Anterior cingulate cortex (tissue), 58 donors: ENCODE results near the gene ALG12.
"Not testable (repeated sequence)": the region's sequence is repeated elsewhere in the genome, so short reads cannot be mapped to it uniquely, and the experiment has no call there.

Experiments
- DNase-seq, 58 donors: peaks; one replicate each; lab custom pipeline; 2025; lab: John Stamatoyannopoulos, UW

Gene ALG12

DNA sequence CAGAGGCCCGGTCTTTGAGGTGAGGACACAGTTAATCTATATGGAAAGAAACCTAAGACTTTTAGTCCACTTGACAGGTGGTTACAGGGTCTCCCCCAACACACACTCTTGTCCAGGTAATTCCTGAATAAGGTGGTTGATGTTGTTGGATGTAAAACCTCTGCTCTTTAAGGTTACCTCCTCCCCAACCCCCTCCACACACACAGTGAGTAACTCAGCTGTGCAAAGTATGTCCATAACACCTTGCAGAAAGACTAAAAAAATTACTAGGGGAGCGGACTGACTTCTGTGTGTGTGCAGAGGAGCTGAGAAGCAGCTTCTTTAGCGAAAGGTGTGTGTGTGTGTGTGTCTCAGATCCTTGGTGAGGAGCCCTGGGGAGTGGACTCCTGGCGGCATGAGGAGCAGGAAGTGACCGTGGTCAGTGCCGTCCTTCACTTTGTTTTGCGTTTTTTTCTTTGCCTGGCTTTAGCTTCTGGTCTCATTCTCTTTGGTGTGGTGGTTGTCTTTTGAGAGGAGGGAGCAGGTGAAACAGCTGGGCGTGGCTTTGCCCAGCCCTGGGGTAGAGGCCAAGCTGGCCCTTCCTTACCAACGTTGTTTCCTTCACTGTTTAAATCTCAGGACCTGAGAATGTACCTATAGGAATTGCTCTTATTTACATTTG lies 62.9 kb downstream of the ALG12 start:
- DNase-seq: peak in 1 of 58 donors; percentile 3

DNA sequence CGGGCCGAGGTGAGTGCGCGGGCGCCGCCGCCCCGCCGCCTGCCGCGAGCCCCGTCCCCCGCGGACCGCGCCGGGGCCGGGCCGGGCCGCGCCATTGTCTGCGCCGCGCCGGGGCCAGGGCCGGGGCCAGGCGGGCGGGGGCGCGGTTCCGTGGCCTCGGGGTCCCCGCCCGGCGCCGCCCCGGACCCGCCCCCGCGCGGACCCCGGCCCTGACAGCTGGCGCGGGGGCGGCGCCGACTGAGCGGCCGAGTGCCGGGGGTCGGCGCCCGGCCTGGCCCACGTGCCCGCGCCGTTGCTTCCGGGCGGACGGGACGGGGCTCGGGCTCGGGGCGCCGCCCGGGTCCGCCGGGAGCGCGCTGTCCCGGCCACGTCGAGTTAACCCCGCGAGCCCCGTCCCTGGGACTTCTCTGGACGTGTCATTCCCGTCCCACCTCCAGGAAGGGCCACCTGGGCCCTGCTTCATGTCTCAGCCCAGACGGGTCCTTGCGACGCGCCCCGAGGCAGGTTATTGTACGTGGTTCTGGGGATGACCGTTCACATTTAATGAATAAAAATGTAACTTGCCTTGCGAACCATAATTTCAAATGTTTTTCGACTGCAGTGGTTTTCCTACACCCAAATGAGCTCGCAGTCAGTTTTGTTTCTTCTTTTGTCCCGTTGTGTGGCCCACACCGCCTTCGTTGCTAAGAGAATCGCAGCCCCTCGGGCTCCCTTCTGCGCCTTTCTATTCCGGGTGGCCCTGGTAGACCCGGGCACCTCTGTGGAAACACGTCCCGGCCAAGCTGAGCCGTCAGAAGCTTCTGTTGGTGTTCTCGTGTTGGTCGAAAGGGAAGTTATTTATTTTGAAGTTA lies 64.0 kb downstream of the ALG12 start:
- peak in 9 of 58 donors; percentile 10 to 41 (median 23) for DNase-seq

DNA sequence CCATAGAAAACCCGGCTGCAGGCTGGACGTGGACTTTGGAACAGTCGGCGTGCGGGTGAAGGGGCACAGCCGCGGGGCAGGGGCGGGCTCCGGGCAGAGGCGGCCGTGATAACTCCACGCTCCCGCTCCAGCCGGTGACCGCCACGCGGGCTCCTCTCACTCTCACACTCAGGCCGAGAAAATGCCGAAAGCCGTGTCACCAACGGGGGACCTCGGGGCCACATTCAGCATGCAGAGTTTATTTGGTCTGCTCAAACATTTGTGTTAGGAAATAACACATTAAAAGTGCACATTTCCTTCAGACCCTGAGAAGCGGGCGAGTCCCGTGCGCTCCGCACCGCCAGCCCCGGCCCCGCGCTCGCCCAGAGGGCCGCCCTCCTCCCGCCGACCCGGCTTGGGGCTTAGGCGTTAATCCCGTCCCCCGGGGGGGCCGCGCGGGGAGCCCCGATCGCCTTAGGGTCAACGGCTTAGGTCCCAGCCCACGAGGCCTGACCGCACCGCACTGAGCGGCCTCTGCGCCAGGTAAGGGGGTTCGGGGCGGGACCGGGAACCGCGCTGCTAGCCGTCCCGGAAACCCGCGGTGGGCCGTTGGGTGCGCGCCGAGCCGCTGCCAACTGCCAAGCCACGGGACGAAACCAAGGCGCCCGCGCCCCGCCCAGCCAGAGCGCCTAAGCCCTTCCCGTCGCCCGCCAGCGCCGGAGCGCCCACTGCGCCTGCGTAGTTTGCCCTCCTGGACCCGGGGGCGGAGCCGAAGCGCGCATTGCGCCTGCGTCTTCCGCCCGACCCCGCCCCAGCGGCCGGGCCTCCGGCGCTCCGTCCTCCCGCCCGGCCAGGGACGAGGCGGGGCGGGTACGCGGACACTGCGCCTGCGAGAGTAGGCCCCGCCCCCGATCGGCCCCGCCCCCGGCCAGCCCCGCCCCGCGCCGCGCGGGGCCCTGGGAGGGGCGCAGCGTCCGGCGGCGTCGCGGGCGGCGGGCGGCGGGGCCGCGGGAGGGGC lies 65.0 kb downstream of the ALG12 start, which contains the start of gene ZBED4:
TSS of gene ZBED4 (plus strand) at position 947 of the 997 bp plus-strand sequence. CDS start 29,819 bp downstream, outside the sequence.
- peak; percentile 38 to 98 (median 92) for DNase-seq

DNA sequence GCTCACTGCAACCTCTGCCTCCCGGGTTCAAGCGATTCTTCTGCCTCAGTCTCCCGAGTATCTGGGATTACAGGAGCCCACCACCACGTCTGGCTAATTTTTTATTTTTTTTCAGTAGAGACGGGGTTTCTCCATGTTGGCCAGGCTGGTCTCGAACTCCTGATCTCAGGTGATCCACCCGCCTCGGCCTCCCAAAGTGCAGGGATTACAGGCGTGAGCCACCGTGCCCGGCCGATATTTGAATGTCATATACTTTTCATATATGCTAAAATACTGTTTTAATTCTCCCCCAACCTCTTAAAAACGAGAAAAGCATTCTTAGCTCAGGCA lies 65.7 kb downstream of the ALG12 start:
- DNase-seq: not testable (repeated sequence)

DNA sequence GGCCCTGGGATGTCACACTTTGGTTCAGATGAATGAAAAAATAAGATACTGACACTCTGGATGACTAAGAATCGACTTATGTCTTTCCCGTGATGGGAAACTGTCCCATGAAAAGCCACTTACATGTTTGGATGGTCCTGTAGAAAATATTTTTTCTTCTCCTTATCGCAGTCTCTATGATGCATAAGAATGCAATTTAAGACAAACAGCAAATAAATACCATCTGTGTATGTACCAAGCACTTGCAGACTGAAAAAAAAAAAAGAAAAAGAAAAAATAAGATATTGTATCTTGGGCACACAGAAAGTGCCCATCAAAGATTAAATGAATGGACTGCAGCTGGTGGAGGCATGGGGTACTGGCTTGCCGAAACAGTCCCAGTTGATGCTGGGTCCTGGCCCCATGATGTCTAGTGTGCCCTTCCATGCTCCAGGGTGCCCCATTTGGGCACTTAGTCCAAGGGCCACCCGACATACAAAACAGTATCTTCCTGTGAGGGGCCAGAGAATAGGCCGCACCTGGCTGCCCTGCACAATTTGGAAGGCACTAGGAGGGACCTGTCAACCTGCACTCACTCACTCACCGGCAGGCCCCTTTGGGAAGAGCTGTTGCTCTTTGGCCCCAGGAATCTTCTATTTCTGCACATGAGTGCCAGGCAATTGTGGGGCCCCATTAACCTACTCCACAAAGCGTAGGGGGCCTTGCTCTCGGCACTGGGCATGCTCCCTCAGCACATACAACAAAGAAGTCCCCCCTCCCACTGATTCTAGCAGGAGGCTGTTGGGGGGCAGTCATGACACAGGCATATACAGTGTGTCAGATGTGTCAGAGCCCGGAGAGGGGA lies 67.1 kb downstream of the ALG12 start:
- no peak for DNase-seq
